Measurements from ENCODE around the gene SFI1. TPM values are rescaled to one million over a fixed set of nuclear protein-coding genes. Genes with fewer than 3 reads are reported as not detected.
A peak's percentile ranks its signal among the peaks of the same experiment; 100 is the strongest.
"Not testable (repeated sequence)": the region's sequence is repeated elsewhere in the genome, so short reads cannot be mapped to it uniquely, and the experiment has no call there.

The SFI1 gene
- total and polyA plus RNA-seq, 4 donors, result 3.1 to 16.2 (median 7.4) TPM

DNA sequence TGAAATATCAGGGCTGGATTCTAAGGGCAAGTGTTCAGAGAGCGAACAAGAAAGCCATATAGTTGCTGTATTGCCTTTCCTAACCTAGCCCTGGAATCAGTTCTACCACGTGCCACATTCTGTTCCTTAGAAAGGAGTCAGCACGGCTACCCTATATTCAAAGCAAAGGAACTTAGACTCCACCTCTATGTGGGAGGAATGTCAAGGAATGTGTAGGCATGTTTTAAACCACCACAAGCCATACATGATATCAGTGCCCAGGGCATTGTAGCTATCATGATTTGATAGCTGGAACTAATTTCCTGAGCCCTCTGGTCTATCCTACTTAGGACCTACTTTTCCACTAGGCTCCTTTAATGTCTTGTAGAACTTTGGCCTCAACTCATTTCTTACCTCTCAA is 4.2 kb upstream of the SFI1 start (continued):
- TF ChIP-seq, protein P1, sequence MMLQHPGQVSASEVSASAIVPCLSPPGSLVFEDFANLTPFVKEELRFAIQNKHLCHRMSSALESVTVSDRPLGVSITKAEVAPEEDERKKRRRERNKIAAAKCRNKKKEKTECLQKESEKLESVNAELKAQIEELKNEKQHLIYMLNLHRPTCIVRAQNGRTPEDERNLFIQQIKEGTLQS (IDR thresholded peaks at IDR 0.05), result no peak

DNA sequence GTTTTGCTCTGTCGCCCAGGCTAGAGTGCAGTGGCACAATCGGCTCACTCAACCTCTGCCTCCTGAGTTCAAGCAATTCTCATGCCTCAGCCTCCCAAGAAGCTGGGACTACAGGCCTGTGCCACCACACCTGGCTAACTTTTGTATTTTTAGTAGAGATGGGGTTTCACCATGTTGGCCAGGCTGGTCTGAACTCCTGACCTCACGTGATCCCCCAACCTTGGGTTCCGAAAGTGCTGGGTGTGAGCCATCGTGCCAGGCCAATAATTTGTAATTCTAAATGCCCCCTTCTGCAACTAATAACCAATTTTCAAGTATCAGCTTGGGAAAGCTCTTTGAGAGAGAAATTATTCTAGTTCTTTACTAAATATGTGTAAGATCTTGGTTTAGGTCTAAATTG is 3.0 kb upstream of the SFI1 start:
- H3K27ac ChIP-seq (ENCODE audit: low read depth in 1 of 2, low read length in 2 of 2); H3K9me3 ChIP-seq (ENCODE audit: control insufficient read depth in 4 of 4, low read length in 3 of 4); H3K36me3 ChIP-seq (ENCODE audit: control insufficient read depth in 4 of 4, insufficient read depth in 3 of 4, low read depth in 1 of 4, low read length in 3 of 4); DNase-seq (ENCODE audit: low spot score); H3K4me3 ChIP-seq (ENCODE audit: low read depth in 1 of 3, low read length in 3 of 3); H3K27me3 ChIP-seq (ENCODE audit: control insufficient read depth in 4 of 4, insufficient read depth in 4 of 4, low read length in 3 of 4); H3K9ac ChIP-seq (ENCODE audit: low read depth in 1 of 2, low read length in 2 of 2): not testable (repeated sequence)
- peaks cover 7 to 33% (median 21%) of the 10 kb centered on the region in 4 donors for H3K4me1 ChIP-seq (ENCODE audit: control insufficient read depth in 4 of 4, insufficient read depth in 4 of 4, low read length in 3 of 4)
- 95% methylated on average over 5 of the region's 5 CpGs for WGBS

DNA sequence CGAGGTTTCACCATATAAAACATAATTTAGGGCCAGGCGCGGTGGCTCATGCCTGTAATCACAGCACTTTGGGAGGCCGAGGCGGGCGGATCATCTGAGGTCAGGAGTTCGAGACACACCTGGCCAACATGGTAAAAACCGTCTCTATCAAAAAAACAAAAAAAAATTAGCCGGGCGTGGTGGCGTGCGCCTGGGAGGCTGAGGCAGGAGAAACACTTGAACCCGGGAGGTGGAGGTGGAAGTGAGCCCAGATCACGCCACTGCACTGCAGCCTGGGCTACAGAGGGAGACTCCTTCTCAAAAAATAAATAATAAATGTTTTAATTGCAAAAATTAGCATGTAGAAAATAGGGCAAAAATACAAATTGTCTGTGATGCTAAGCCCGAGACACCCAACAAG is 993 bp upstream of the SFI1 start:
- DNase-seq (ENCODE audit: low spot score), result no peak
- Histone ChIP-seq H3K9ac (ENCODE audit: low read depth in 1 of 2, low read length in 2 of 2) (peak overlapping the region in 1 of 2 donors; percentile 66), H3K4me3 (ENCODE audit: low read depth in 1 of 3, low read length in 3 of 3) (peak overlapping the region in 2 of 3 donors; percentile 78 to 88), H3K9me3 (ENCODE audit: control insufficient read depth in 4 of 4, low read length in 3 of 4) (no peaks in the 10 kb centered on the region), H3K4me1 (ENCODE audit: control insufficient read depth in 4 of 4, insufficient read depth in 4 of 4, low read length in 3 of 4) (peaks cover 5 to 25% (median 15%) of the 10 kb centered on the region in 4 donors), H3K27ac (ENCODE audit: low read depth in 1 of 2, low read length in 2 of 2) (peak overlapping the region; percentile 38 to 66), H3K36me3 (ENCODE audit: control insufficient read depth in 4 of 4, insufficient read depth in 3 of 4, low read depth in 1 of 4, low read length in 3 of 4) (no peaks in the 10 kb centered on the region), H3K27me3 (ENCODE audit: control insufficient read depth in 4 of 4, insufficient read depth in 4 of 4, low read length in 3 of 4) (no peaks in the 10 kb centered on the region)
- 74% methylated on average over 15 of the region's 15 CpGs for WGBS
- TF ChIP-seq EGR1 (IDR thresholded peaks at IDR 0.05; ENCODE audit: low read depth in 2 of 2) (no peak), JUND (IDR thresholded peaks at IDR 0.05) (no peak), SP1 (IDR thresholded peaks at IDR 0.05) (no peak), YY1 (IDR thresholded peaks at IDR 0.05) (no peak), HNF4A (conservative IDR thresholded peaks at IDR 0.05) (no peak)
- TF ChIP-seq, protein P2, sequence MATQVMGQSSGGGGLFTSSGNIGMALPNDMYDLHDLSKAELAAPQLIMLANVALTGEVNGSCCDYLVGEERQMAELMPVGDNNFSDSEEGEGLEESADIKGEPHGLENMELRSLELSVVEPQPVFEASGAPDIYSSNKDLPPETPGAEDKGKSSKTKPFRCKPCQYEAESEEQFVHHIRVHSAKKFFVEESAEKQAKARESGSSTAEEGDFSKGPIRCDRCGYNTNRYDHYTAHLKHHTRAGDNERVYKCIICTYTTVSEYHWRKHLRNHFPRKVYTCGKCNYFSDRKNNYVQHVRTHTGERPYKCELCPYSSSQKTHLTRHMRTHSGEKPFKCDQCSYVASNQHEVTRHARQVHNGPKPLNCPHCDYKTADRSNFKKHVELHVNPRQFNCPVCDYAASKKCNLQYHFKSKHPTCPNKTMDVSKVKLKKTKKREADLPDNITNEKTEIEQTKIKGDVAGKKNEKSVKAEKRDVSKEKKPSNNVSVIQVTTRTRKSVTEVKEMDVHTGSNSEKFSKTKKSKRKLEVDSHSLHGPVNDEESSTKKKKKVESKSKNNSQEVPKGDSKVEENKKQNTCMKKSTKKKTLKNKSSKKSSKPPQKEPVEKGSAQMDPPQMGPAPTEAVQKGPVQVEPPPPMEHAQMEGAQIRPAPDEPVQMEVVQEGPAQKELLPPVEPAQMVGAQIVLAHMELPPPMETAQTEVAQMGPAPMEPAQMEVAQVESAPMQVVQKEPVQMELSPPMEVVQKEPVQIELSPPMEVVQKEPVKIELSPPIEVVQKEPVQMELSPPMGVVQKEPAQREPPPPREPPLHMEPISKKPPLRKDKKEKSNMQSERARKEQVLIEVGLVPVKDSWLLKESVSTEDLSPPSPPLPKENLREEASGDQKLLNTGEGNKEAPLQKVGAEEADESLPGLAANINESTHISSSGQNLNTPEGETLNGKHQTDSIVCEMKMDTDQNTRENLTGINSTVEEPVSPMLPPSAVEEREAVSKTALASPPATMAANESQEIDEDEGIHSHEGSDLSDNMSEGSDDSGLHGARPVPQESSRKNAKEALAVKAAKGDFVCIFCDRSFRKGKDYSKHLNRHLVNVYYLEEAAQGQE (IDR thresholded peaks at IDR 0.05), result no peak

DNA sequence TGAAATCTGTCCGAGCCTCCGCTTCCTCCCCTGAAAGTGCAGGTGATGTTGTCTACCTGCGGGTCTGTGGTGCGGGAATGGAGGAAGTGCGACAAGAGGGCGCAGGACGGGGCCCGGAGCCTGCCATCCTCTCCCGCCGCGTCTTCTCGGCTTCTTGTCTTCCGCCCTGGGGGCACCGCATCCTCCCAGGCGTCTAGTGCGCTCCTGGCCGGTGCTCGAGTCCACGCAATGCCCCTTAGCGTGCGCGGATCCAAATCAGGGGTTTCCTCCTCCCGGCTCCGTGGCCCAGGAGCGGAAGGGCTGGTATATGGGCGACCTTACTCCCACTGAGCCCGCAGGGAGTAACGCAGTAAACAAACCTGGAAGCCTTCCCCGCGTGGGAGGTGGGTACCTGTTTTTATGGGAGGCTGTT is 405 bp downstream of the SFI1 start:
- Histone ChIP-seq H3K27ac (ENCODE audit: low read depth in 1 of 2, low read length in 2 of 2) (peak overlapping the region; percentile 38 to 66), H3K9me3 (ENCODE audit: control insufficient read depth in 4 of 4, low read length in 3 of 4) (no peaks in the 10 kb centered on the region), H3K4me3 (ENCODE audit: low read depth in 1 of 3, low read length in 3 of 3) (peak overlapping the region; percentile 75 to 88 (median 78)), H3K27me3 (ENCODE audit: control insufficient read depth in 4 of 4, insufficient read depth in 4 of 4, low read length in 3 of 4) (no peaks in the 10 kb centered on the region), H3K4me1 (ENCODE audit: control insufficient read depth in 4 of 4, insufficient read depth in 4 of 4, low read length in 3 of 4) (peaks cover 0 to 13% (median 6%) of the 10 kb centered on the region in 4 donors), H3K9ac (ENCODE audit: low read depth in 1 of 2, low read length in 2 of 2) (peak overlapping the region; percentile 15 to 23), H3K36me3 (ENCODE audit: control insufficient read depth in 4 of 4, insufficient read depth in 3 of 4, low read depth in 1 of 4, low read length in 3 of 4) (no peaks in the 10 kb centered on the region)
- no peak for DNase-seq (ENCODE audit: low spot score)
- under 1% methylated on average over 30 of the region's 30 CpGs for WGBS
- no peak for TF ChIP-seq JUND (IDR thresholded peaks at IDR 0.05)
- no peak for TF ChIP-seq GABPA (IDR thresholded peaks at IDR 0.05 in 1 of 2, conservative IDR thresholded peaks at IDR 0.05 in 1 of 2)
- TF ChIP-seq SP1 (IDR thresholded peaks at IDR 0.05), result no peak
- TF ChIP-seq RAD21 (IDR thresholded peaks at IDR 0.05), result no peak
- TF ChIP-seq, protein P1 (IDR thresholded peaks at IDR 0.05), result no peak
- TF ChIP-seq, protein P3, sequence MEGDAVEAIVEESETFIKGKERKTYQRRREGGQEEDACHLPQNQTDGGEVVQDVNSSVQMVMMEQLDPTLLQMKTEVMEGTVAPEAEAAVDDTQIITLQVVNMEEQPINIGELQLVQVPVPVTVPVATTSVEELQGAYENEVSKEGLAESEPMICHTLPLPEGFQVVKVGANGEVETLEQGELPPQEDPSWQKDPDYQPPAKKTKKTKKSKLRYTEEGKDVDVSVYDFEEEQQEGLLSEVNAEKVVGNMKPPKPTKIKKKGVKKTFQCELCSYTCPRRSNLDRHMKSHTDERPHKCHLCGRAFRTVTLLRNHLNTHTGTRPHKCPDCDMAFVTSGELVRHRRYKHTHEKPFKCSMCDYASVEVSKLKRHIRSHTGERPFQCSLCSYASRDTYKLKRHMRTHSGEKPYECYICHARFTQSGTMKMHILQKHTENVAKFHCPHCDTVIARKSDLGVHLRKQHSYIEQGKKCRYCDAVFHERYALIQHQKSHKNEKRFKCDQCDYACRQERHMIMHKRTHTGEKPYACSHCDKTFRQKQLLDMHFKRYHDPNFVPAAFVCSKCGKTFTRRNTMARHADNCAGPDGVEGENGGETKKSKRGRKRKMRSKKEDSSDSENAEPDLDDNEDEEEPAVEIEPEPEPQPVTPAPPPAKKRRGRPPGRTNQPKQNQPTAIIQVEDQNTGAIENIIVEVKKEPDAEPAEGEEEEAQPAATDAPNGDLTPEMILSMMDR (IDR thresholded peaks at IDR 0.05; ENCODE audit: low read depth, low read length, missing input control), result no peak
- no peak for TF ChIP-seq YY1 (IDR thresholded peaks at IDR 0.05)
- no peak for TF ChIP-seq HNF4G (IDR thresholded peaks at IDR 0.05)
- TF ChIP-seq FOXA2 (IDR thresholded peaks at IDR 0.05), result no peak
- TF ChIP-seq, protein P4, sequence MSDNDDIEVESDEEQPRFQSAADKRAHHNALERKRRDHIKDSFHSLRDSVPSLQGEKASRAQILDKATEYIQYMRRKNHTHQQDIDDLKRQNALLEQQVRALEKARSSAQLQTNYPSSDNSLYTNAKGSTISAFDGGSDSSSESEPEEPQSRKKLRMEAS (IDR thresholded peaks at IDR 0.05), result no peak
- no peak for TF ChIP-seq NR2F2 (IDR thresholded peaks at IDR 0.05)
- TF ChIP-seq RXRA (IDR thresholded peaks at IDR 0.05), result no peak
- TF ChIP-seq FOXA1 (IDR thresholded peaks at IDR 0.05), result no peak
- no peak for TF ChIP-seq TAF1 (conservative IDR thresholded peaks at IDR 0.05)
- TF ChIP-seq HNF4A (conservative IDR thresholded peaks at IDR 0.05), result no peak
- no peak for TF ChIP-seq EGR1 (IDR thresholded peaks at IDR 0.05; ENCODE audit: low read depth in 2 of 2)
- TF ChIP-seq, protein P2 (IDR thresholded peaks at IDR 0.05), result no peak

Data from liver (tissue), 9 donors.